Neural cell (in vitro differentiated cells): ENCODE measurements around the gene MEDAG. TPM values are rescaled to one million over a fixed set of nuclear protein-coding genes. Genes with fewer than 3 reads are reported as not detected.

Experiments
- H2AFZ ChIP-seq: fragments of 200-600, 300-800 bp; sonication (generic), shearing (Covaris generic); 2 replicates; pipeline ENCODE4 v1.6.0; 2014; ENCODE audit warnings: low read depth, mild to moderate bottlenecking, antibody characterized with exemption, low read length, moderate library complexity
- H3F3A ChIP-seq: fragments of 200-600 bp; shearing (Covaris generic); 2 replicates; pipeline ENCODE4 v1.6.1; 2016; ENCODE audit warnings: mild to moderate bottlenecking, moderate library complexity, mixed read lengths, antibody characterized with exemption, low read length; ENCODE audit not compliant: insufficient read depth, poor library complexity, severe bottlenecking
- H3K27ac ChIP-seq: fragments of 200-600, 300-800 bp; sonication (generic), shearing (Covaris generic); 2 replicates; pipeline ENCODE4 v1.5.1; 2014; ENCODE audit warnings: mild to moderate bottlenecking, low read length, moderate library complexity
- H3K27me3 ChIP-seq: fragments of 300-800, 200-600 bp; sonication (generic), shearing (Covaris generic); 2 replicates; pipeline ENCODE4 v1.6.0; 2014; ENCODE audit warnings: mild to moderate bottlenecking, low read depth, low read length, moderate library complexity; ENCODE audit not compliant: insufficient read depth
- H3K36me3 ChIP-seq: fragments of 300-800, 200-600 bp; sonication (generic), shearing (Covaris generic); 2 replicates; pipeline ENCODE4 v1.5.1; 2014; ENCODE audit warnings: mild to moderate bottlenecking, antibody characterized with exemption, low read length, moderate library complexity; ENCODE audit not compliant: insufficient read depth
- H3K4me2 ChIP-seq: fragments of 300-800, 200-600 bp; sonication (generic), shearing (Covaris generic); 2 replicates; pipeline ENCODE4 v1.6.0; 2014; ENCODE audit warnings: mild to moderate bottlenecking, low read length
- H3K4me3 ChIP-seq: fragments of 300-800, 200-600 bp; sonication (generic), shearing (Covaris generic); 2 replicates; pipeline ENCODE4 v1.5.1; 2014; ENCODE audit warnings: mild to moderate bottlenecking, low read length, moderate library complexity
- H3K79me2 ChIP-seq: fragments of 200-600 bp; shearing (Covaris generic); replicated peaks from 2 replicates; pipeline ENCODE4 v1.6.0; 2014; ENCODE audit warnings: mild to moderate bottlenecking, low read length, moderate library complexity; ENCODE audit not compliant: insufficient read depth
- H3K9ac ChIP-seq: fragments of 300-800, 200-600 bp; sonication (generic), shearing (Covaris generic); 2 replicates; pipeline ENCODE4 v1.6.1; 2016; ENCODE audit warnings: mild to moderate bottlenecking, low read length, mixed read lengths
- H3K9me2 ChIP-seq: fragments of 200-600 bp; shearing (Covaris generic); 2 replicates; pipeline ENCODE4 v1.6.1; 2016; ENCODE audit warnings: mild to moderate bottlenecking, low read length, mixed read lengths; ENCODE audit not compliant: insufficient read depth
- H3K9me3 ChIP-seq: fragments of 200-600, 300-800 bp; sonication (generic), shearing (Covaris generic); 2 replicates; pipeline ENCODE4 v1.6.1; 2016; ENCODE audit warnings: mild to moderate bottlenecking, mixed run types, low read length, moderate library complexity, mixed read lengths
- H4K20me1 ChIP-seq: fragments of 200-600 bp; shearing (Covaris generic); 2 replicates; pipeline ENCODE4 v1.6.1; 2016; ENCODE audit warnings: mild to moderate bottlenecking, mixed run types; ENCODE audit not compliant: insufficient read depth
- CTCF ChIP-seq: fragments of 450-650 bp; IDR thresholded peaks from 2 replicates; pipeline ENCODE4 v1.5.1; 2014; ENCODE audit warnings: antibody characterized with exemption, mild to moderate bottlenecking, moderate library complexity; ENCODE audit not compliant: poor library complexity, severe bottlenecking
- EP300 ChIP-seq: fragments of 450-650 bp; conservative IDR thresholded peaks from 2 replicates; pipeline ENCODE4 v1.6.1; 2014; ENCODE audit warnings: antibody characterized with exemption, mild to moderate bottlenecking, moderate library complexity; ENCODE audit not compliant: poor library complexity, severe bottlenecking
- EZH2 ChIP-seq: fragments of 200-600, 300-800 bp; shearing (Covaris generic), sonication (generic); IDR thresholded peaks from 2 replicates; pipeline ENCODE4 v1.6.1; 2014; ENCODE audit warnings: antibody characterized with exemption, low read length, borderline replicate concordance, mild to moderate bottlenecking; ENCODE audit not compliant: insufficient read depth, poor library complexity, severe bottlenecking
- MXI1 ChIP-seq: fragments of 450-650 bp; conservative IDR thresholded peaks from 2 replicates; pipeline ENCODE4 v1.6.1; 2014; ENCODE audit warnings: antibody characterized with exemption, mild to moderate bottlenecking; ENCODE audit not compliant: poor library complexity, severe bottlenecking
- POLR2AphosphoS5 ChIP-seq: IDR thresholded peaks from 2 replicates; pipeline ENCODE4 v1.6.1; 2012
- RAD21 ChIP-seq: fragments of 450-650 bp; conservative IDR thresholded peaks from 2 replicates; pipeline ENCODE4 v1.6.1; 2014; ENCODE audit warnings: antibody characterized with exemption, mild to moderate bottlenecking, moderate library complexity
- REST ChIP-seq: IDR thresholded peaks from 2 replicates; pipeline ENCODE4 v1.6.1; 2012; ENCODE audit warnings: borderline replicate concordance
- SMC3 ChIP-seq: fragments of 450-650 bp; conservative IDR thresholded peaks from 2 replicates; pipeline ENCODE4 v1.6.1; 2014; ENCODE audit warnings: antibody characterized with exemption, mild to moderate bottlenecking, moderate library complexity; ENCODE audit not compliant: poor library complexity
- TAF1 ChIP-seq: IDR thresholded peaks from 2 replicates; pipeline ENCODE4 v1.6.1; 2012; ENCODE audit warnings: low read depth
- polyA plus RNA-seq: library from polyadenylated mRNA; depleted of rRNA; stranded (reverse); fragments of >200 nt; gene quantifications from 2 replicates; pipeline ENCODE4 v1.2.3, GENCODE V29; 2014

The MEDAG gene
- polyA plus RNA-seq, 1 donor from 2014 or later = not detected

- H3K36me3 ChIP-seq = no peaks in the 10 kb centered on the region
- H3F3A ChIP-seq = no peaks in the 10 kb centered on the region
- H3K27me3 ChIP-seq = no peaks in the 10 kb centered on the region
- H3K27ac ChIP-seq = no peak overlapping the region
- no peaks in the 10 kb centered on the region for H4K20me1 ChIP-seq
- no peaks in the 10 kb centered on the region for H3K9me2 ChIP-seq
- H3K9ac ChIP-seq = no peak overlapping the region
- H2AFZ ChIP-seq = no peak overlapping the region
- no peaks in the 10 kb centered on the region for H3K79me2 ChIP-seq
- no peaks in the 10 kb centered on the region for H3K9me3 ChIP-seq
- no peak overlapping the region for H3K4me2 ChIP-seq
- TF ChIP-seq REST = no peak
- no peak for TF ChIP-seq SMC3
- no peak for TF ChIP-seq TAF1
- TF ChIP-seq RAD21 = no peak
- no peak for TF ChIP-seq EP300
- TF ChIP-seq MXI1 = no peak
- no peak for TF ChIP-seq CTCF
- no peak for TF ChIP-seq EZH2
- TF ChIP-seq POLR2AphosphoS5 = no peak
- H3K4me3 ChIP-seq = no peak overlapping the region
Measured at GRCh38 chr13:30966101-30966500, 60.0 kb downstream of the MEDAG start.

GRCh38 chr13:30968846-30969245 is 62.8 kb downstream of the MEDAG start:
- no peak overlapping the region for H2AFZ ChIP-seq
- no peak overlapping the region for H3K27ac ChIP-seq
- no peak overlapping the region for H3K4me3 ChIP-seq
- no peak for TF ChIP-seq CTCF
- TF ChIP-seq REST = no peak
- TF ChIP-seq RAD21 = no peak
- TF ChIP-seq TAF1 = no peak
- TF ChIP-seq EZH2 = no peak
- no peak for TF ChIP-seq EP300
- no peak for TF ChIP-seq POLR2AphosphoS5
- TF ChIP-seq MXI1 = no peak
- TF ChIP-seq SMC3 = no peak
- H3K9me2 ChIP-seq = no peaks in the 10 kb centered on the region
- H3K9ac ChIP-seq = no peak overlapping the region
- H3K36me3 ChIP-seq = no peaks in the 10 kb centered on the region
- no peaks in the 10 kb centered on the region for H3K79me2 ChIP-seq
- no peaks in the 10 kb centered on the region for H3F3A ChIP-seq
- no peaks in the 10 kb centered on the region for H4K20me1 ChIP-seq
- no peaks in the 10 kb centered on the region for H3K9me3 ChIP-seq
- no peak overlapping the region for H3K4me2 ChIP-seq
- no peaks in the 10 kb centered on the region for H3K27me3 ChIP-seq
